COR-L47 (cell line): ENCODE data around the gene TSHZ2.

Experiments used
- DNase-seq: peaks from one replicate; lab custom pipeline; 2025; lab: John Stamatoyannopoulos, UW

The TSHZ2 gene

DNA sequence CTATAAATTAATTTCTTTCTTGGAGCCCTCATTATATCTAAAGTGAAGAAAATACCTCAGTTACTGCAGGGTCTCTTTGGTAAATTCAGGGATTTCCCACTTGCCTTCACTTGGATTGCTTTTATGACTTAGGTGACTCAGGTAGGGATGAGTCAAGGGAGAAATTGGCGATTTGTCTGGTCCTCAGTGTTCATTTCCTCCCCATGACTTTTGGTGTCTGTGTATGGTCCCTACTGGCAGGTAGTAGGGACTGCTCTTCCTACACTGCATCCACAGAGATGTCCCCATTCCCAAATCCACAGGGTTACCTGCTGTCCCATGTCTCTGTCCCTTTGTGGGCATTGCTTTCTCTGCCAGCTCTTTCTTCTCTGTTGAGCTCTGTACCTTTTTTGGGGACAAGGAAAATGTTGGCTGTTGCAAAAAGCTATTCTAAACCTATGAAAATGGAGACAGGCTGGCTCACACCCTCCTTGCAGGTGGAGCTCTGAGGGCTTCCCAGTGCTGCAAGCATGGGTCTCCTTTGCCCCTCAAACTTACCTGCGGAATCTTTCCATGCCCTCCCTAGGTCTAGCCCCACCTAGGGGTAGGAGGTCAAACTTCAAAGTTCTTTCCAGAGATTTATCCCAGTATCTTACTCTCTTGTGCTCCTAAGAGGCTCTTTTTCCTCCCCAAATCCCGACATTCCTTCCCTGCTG, 409.6 kb downstream of the TSHZ2 start:
- DNase-seq, result no peak

GRCh38 chr20:53382263-53382844, 410.2 kb downstream of the TSHZ2 start:
- no peak for DNase-seq

DNA sequence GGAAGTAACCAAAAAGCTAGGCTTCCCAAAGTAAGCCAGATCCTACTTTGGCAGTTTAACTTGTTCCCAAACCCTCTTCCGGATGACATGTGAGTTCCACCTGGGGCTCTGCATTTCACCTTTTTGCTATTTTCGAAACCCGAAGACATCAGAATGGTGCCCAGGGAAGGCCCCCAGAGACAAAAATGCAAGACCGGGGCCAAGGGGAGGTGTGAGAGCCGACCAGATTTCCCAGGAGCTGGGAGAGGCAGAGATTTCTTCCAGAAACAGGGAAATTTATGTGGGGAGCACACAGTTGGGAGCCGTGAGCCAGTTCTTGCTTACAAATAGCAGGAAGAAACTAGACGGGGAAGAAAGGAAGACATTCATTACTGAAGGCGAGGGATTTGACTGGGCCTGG, 411.8 kb downstream of the TSHZ2 start:
- DNase-seq, result no peak

GRCh38 chr20:53384392-53384791, 412.2 kb downstream of the TSHZ2 start:
- no peak for DNase-seq

DNA sequence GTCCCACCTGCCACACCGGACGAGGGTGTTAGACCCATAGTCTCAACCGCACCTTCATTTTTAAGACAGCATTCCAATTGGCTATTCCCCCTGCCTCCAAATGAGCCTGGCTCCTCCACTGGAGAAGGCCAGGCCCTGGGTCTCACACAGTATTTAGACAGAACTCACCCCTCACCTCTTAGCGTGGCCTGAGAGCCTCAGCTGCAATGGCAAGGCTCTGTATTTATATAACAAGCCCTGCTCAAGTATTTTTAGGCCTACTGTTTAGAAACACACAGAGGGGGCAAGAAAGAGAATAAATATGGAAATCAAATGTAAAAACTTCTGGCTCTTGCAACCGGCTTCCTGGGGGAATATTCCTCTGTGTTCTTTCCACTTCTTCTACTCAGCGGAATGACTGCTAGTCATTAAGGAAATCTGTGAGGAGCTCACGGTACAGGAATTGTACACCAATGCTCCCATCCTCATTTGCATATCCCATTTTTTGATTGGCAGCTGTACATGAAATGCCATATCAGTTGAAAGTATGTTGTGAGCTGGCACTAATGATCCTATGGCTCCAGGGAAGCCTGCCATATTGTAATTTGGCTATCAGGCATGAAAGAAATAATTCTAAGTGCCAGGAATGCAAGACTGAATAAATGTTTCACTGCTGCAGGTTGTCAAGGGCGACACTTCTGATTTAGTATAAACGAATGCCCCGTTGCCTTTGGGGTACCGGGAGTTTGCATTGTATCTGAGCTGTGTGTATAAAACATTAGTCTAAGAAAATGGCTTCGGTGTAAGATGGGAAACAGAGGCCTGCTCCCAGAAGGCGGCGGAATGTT, 414.0 kb downstream of the TSHZ2 start:
- DNase-seq, result no peak

GRCh38 chr20:53387983-53388675, 416.0 kb downstream of the TSHZ2 start:
- no peak for DNase-seq

DNA sequence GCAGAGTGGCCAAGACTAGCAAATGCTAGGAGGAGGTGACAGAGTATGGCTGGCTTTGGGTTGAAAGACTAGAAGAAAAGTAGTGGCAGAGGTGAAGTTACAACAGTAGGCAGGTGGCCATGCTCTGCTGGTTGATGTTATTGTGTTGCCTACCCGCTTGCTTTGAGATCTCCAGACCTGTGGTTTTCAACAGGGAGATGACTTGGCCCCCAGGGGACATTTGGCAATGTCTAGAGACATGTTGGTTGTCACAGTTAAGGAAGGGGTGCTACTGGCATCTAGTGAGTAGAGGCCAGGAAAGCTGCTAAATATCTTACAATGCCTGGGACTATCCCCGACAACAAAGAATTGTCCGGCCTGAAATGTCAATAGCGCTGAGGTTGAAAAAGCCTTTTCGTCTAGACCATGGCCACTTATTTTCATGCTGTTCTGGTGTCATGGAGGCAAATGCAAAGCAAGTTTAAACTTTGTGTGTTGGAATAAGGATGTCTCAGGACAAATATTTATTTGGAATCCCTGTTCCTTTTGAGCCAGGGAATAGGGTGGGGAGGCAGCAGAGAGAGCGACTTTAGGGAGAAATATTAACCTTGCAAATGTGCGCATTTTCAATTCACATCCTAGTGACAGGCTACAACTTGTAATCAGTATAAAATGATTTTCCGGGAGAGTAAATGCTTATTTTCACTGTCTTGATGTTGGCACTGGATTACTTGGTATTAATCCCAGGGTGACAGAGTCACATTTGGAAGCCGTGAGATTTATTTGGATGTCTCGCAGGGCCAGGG, 417.6 kb downstream of the TSHZ2 start:
- DNase-seq, result no peak

DNA sequence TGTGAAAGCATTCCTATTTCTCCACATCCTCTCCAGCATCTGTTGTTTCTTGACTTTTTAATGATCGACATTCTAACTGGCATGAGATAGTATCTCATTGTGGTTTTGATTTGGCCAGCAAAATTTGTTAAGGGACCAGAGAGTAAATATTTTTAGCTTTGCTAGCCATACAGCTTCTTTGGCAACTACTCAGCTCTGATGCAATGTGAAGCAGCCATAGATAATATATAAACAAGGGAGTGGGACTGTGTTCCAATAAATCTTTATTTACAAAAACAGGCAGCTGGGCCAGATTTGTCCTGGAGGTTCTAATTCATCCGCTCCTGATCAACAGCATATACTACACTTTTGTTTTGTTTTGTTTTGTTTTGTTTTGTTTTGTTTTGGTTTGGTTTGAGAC, 418.6 kb downstream of the TSHZ2 start:
- no peak for DNase-seq

DNA sequence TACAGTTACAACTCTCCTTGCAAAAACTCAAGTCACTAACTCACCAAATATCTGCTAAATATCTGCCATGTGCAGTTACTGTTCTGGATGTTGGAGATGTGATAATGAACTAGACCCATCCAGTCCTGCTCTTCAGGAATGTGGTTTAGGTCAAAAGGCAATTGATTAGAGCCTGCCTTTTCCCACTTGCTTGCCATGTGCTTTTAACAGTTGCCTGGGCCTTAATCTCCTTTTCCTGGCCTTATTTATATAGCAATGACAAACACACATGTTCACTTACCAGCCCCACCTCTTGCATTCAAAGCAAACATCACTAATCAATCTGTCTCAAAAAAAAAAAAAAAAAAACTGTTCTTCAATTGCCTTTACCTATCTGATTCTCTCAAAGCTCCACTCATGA, 422.3 kb downstream of the TSHZ2 start:
- no peak for DNase-seq

DNA sequence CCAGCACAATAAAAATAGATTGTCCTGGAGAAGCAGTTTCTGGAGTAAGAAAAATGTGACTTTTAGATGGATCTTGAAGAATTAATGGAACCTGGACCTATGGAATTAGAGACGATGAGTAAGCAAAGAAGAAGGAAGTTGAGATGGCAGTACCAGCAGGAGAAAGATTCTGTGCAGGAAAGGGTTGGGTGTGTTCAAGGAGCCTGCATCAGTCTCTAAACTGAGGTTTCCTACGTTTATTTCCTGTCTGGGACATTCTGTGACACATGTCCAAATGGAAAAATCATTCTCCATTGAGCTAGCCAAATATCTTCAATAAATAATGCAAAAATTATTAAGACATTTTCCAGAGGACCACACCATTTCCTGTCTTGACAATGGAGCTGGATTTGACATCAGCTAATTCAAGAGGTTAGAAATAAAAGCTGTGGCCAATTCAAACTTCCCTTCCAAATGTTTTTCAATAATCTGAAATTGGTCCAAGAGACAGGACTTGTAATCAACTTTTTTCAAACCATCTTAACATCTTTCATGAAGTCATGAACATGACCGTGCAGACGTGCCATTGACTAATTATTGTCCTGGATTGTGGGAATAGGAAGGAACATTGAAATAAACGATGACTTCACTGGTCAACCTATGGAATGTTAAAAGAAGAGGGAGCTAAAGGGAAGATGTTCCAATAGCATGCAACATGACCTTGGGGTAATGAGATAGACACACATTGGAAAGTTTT, 423.2 kb downstream of the TSHZ2 start:
- no peak for DNase-seq

DNA sequence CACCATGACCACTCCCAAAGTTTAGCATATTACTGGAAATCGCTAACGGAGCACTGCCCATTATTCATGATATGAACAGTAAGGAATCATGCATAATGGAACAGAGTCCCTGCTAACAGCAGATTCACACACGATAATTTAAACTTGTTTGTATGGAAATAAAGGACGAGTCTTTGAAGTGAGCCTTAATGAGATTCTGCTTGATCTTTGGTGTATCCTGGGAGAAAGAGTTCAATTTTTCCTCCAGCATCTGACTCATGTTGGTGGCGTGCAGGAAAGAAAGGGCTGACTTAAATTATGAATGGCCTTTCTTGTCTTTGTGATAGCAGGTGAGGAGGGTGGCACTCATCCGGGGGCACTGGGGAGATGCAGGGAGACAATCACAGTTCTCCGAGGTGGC, 426.9 kb downstream of the TSHZ2 start:
- DNase-seq, result no peak

DNA sequence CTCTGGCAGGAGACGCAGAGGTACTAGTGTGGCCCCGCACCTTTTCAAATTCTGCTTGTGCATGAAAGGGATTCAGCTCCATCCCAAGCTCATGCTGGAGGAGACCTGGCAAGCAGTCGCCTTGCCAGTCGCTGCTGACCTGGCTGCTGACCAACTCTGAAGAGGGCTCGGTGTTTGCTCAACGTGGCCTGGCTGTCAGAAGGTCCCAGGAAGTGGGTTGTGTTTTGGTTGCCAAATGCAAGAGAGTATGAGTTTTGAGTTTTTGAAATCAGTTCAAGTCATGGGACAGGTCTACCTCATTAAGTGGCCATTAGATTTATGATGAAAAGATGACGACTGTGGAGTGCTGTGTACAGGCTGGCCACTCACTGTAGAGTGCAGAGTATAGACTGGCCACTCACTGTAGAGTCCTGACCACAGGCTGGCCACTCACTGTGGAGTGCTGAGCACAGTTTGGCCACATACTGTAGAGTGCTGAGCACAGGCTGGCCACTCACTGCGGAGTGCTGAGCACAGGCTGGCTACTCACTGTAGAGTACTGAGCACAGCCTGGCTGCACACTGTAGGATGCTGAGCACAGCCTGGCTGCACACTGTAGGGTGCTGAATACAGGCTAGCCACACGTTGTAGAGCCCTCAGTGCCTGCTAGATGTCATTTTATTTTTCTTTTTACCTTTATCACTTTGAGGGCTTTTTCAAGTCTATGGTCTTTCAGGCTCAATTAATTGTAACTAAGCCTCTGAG, 427.6 kb downstream of the TSHZ2 start:
- DNase-seq, result no peak

- no peak for DNase-seq
Observed at GRCh38 chr20:53402233-53403005, 430.3 kb downstream of the TSHZ2 start.

DNA sequence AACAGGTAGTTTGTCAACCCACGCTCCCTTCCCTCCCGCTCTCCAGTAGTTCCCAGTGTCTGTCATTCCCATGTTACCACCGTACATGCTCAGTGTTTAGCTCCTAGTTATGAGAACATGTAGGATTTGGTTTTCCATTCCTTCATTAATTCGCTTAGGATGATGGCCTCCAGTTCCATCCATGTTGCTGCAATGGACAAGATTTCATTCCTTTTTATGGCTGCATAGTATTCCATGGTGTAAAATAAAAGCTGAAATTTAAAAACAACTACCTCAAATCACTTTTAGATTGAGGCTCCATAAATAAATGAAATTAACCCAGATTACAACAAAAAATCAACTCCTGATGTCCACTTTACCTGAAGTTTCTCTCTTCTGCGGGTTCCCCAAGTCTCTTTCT, 430.9 kb downstream of the TSHZ2 start:
- no peak for DNase-seq

GRCh38 chr20:53405139-53405538, 433.0 kb downstream of the TSHZ2 start:
- no peak for DNase-seq

DNA sequence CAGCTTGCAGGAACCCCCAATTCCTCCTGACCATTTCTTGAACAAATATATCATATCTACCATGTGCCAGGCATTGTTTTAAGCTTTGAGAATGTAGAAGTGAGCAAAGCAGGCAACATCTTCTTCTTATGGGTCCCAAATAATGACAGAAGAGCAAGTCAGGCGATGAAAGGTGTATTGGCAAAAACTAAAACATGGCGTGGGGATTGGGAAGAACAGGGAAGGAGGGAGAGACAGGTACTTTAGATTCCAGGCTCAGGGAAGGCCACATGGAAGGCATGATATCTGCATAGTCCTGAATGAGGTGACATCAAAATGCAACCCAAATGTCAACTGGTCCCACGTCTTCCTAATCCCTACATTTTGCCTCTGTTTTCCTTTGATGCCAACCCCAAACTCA, 434.4 kb downstream of the TSHZ2 start:
- no peak for DNase-seq

DNA sequence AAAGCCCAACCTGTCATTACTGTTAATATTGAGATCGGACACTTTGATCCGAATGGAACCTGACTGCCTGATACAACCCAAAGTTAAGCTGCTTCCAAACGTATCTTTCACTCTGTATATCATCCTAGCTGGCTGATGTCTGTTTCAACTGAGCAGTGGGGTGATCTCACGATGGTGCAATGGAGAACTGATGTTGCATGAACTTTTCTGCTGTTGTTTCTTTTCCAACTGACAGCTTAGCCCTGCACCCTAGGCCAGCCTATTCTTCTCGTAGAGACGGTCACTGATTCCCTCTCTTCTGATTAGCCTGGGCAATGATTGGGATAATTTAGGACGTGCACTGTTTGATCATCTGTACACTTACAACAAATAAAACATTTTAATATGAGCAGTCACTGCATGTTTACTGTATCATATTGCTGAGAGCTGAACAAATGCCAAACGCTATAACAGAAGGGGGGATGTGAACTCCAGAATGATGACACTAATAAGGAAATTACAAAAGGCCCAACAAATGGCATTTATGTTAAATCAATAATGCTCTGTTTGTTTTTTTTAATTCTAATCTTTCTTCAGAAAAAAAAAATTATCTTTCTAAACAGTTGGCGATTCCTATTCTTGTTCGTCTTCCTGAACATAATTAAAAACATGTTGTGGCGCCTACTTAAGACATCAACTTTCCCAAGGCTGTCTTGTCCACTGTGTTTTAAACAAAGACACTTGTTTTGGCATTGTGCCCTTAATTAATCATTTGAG, 436.7 kb downstream of the TSHZ2 start:
- no peak for DNase-seq

GRCh38 chr20:53409447-53409717, 437.2 kb downstream of the TSHZ2 start:
- no peak for DNase-seq

DNA sequence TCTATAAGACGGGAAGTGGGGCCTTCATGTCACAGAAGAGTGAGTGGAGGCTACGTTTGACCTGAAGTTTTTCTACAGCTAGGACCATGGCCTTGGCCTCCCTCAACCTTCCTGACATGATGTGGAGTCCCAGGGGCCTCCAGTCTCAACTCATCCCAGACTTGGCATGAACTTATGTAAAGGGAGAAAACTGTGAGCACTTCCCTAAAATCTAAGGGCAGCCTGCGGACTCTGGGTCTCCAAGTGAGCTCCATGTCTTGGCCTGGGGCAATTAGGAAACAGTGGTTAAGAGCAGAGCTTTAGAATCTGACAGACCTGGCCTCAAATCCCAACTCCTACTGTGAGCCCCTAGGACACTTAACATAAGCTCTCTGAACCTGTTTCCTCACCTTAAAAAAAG, 439.0 kb downstream of the TSHZ2 start:
- DNase-seq, result no peak
